ENCODE data around the gene CYP3A5. TPM values are rescaled to one million over a fixed set of nuclear protein-coding genes. Genes with fewer than 3 reads are reported as not detected.
A peak's percentile ranks its signal among the peaks of the same experiment; 100 is the strongest.
"Not testable (repeated sequence)": the region's sequence is repeated elsewhere in the genome, so short reads cannot be mapped to it uniquely, and the experiment has no call there.

Gene CYP3A5
- 0.05 and 0.15 TPM in 2 replicates for total RNA-seq (2014; rRNA removed; shearing (Covaris generic))

DNA sequence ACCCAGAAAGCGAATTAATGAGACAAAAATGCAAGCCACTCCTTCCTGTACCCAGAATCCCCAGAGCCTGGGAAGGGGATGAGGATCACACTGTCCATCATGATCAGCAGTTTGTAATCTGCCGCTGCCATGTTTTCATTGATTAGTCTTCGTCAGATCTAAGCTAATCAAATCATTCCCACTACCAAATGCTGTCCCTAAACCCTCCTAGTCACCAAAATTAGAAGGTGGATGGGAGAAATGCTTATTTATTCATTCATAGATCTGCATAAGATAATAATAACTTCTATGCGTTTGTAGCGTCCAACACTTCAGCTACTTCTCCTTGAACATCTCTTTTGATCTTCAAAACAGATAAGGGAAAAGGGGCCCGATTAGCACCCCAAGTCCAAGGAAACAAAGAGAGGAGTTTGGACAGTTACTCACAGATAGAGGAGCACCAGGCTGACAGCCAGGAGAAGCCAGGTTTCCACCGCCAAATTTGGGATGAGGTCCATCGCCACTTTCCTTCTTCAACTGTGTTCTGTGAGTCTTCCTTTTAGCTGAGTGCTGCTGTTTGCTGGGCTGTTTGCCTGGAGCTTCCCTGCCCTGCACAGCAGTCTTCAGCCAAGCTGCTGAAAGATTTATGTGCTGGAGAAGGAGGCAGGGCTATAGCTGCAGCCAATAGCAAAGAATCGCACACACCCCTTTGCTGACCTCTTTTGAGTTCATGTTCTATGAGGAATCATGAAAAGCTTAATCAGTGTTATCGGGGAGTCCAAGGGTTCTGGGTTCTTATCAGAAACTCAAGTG, at the start of gene CYP3A5:
Gene CYP3A5 (minus strand): TSS at position 597 of the 792 bp plus-strand sequence. CDS start 100 bp downstream, at position 497.
- DNase-seq (ENCODE audit: low read depth) = peak; percentile 12

DNA sequence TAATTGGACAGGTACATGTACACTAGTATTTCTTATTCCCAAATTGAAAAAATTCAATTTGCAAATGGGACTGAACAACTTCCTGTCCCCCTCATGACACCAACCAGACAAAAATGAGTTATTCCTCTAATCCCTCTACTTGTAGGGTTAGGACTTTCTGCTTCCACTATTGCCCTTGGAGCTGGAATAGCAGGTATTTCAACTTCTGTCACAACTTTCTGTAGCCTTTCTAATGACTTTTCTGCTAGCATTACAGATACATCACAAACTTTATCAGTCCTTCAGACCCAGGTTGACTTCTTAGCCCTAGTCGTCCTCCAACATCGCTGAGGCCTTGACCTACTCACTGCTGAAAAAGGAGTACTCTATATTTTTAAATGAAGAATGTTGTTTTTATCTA, 48.8 kb upstream of the CYP3A5 start:
- DNase-seq (ENCODE audit: low read depth) = no peak

DNA sequence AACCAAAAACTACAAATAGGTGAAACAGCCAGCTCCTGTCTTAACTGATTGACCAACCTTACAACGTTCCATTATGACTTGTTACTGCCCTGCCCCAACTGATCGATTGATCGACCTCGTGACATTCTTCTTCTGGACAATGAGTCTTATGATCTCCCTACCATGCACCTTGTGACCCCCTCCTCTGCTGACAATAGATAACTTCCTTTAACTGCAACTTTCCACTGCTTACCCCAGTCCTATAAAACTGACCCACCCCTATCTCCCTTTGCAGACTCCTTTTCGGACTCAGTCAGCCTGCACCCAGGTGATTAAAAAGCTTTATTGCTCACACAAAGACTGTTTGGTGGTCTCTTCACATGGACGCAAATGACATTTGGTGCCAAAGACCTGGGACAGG, 43.4 kb upstream of the CYP3A5 start:
- not testable (repeated sequence) for DNase-seq (ENCODE audit: low read depth)

DNA sequence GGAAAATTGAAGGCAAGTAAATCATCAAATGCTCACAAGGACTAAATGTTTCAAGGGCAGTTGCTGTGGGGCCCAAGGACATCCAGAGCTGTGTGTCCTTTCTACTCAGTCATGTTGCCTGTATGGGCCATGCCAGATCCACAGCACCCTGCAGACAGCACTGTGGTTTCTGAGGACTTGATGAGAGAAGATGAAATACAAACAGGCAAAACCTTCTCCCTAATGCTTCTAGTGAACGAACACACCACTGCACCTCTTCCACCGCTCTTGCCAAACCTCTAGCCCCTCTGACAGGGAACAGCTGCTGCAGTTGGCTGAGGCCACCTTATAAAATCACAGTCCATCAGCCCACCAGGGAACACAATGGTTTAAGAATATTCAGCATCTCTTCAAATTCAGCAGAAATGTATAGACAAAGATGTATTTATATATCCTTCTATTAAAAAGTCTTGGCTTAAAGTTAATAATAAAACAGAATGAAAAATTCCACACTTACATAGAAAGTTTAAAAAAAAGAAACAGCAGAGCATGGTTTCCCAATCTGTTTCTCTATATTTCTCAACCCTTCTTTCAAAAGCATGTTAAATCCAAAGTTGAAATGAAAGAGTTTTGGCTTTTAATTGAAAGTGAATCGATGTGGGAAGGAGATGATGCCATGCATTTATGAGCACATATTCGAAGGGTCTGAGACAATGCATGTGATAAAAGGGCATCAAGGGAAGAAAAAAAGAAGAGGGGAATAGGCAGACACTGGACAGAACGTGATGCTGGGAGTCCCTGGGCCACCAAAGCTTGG, 41.2 kb upstream of the CYP3A5 start:
- no peak for DNase-seq (ENCODE audit: low read depth)

DNA sequence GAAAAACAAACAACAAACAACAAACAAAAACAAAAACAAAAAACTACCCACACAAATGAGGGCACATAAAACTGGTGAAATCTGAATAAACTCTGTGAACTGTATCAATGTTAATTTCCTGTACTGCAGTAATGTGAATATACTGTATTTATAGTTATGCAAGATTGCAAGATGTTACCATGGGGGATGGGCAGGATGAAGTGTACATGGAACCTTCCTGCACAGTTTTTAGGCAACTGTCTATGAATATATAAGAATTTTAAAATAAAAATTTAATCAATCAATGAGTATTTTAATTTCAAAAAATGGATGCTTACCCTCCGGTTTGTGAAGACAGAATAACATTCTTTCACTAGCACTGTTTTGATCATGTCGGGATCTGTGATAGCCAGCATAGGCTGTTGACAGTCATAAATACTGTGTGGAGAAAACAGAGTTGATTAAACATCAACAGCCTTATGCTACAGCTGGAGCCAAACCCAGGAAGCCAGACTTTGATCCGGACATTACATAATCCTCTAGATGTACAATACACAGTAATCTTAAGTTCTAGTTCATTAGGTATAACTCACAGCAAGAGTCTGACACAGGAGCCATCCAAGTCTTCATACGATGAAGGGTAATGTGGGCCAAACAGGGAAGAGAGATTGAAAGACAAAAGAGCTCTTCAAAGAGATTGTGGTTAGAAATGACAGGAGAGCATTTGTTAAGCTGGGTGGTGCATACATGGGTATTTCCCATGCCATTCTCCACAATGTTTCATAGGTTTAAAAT, 40.4 kb upstream of the CYP3A5 start:
- no peak for DNase-seq (ENCODE audit: low read depth)

DNA sequence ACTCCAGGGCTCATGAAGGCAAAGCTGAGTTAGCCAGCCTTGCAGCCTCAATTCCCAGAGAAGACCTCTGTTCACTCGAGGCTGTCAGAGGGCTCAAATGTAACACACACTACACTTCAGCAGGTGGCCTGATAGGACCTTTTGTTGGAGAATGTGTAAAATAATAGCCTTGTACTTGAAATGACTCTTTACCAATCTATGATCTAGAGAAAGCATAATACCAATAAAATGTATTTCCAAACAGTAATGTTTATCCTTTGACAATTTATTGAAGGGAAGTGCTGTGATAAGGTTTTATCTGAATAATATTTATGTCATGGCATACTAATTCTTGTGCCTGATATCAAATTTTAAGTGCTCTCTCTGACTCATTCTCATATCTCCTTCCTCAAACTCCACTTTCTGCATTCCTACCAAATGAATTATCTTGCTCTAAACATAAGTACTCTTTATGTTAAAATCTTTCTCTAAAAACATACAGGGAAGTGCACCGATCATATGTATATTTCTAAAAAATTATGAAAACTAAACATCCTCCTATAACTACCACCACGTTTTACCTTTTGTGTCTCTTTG, 34.3 kb upstream of the CYP3A5 start:
- DNase-seq (ENCODE audit: low read depth) = no peak

DNA sequence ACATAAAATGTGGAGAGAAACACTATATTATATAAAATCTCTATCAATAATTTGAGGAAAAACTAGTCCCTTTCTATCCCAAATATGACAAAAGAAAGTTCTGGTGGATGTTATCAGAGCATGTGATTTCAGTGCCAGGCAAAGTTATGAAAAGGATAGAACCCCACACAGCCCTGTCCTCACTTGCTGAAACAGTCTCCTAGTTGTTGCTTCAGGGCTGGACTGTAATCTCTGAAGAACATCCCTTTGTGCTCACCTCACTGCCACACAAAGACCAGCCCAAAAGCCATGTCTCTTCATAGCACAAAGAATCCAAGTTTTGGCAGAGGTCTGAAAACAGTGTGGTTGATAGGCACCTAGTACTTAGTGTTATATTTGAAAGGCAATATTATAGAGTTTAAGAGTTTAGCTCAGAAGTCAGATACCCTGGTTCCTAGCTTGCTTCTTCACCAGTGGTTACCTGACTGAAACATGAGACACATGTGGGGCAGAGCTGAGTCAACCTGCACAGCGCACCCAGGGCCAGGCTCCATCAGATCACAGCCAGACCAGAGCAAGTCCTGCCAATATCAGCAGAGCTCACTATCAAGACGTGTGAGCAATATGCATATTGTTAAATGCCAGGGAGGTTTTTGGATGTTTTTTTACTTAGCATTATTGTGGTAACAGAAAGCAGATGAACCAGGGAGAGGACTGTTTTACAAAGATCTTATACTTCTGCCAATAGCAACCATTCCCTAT, 30.2 kb upstream of the CYP3A5 start:
- no peak for DNase-seq (ENCODE audit: low read depth)

DNA sequence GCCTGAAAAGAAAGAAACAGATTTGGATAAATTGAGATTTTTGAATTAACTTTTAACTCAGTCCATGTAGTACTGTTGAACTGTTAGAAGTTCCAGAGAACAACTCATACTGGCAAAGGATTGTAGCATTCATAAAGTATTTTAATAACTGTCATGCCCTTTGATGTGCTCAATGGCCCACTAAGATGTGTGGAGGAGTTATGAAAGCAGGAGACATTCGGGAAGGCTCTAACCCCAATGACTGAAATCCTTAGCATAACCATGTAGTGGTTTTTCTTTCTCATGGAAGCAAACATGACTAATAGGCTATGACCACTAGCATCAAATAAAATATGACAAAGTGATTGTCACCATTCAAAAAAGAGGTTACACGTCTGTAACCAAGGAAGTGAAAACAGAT, 29.5 kb upstream of the CYP3A5 start:
- DNase-seq (ENCODE audit: low read depth) = no peak

DNA sequence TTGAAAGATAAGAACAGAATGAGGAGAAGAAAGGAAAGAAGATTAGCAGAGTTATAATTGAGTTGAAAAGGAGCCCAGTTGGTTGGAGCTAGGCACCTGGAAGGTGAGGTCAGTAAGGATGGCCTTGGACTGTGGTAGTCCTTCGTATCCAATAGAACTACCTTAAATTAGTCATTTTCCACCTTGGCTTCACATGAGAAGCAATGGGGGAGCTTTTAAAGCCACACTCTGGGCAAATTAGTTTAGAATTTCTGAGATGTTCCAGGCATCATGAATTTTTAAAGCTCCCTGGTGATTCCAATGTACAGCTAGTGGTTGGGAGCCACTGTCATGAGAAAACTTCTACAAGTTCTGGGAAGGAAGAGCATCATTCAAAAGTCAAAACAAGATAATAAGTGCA, 27.3 kb upstream of the CYP3A5 start:
- DNase-seq (ENCODE audit: low read depth) = no peak

DNA sequence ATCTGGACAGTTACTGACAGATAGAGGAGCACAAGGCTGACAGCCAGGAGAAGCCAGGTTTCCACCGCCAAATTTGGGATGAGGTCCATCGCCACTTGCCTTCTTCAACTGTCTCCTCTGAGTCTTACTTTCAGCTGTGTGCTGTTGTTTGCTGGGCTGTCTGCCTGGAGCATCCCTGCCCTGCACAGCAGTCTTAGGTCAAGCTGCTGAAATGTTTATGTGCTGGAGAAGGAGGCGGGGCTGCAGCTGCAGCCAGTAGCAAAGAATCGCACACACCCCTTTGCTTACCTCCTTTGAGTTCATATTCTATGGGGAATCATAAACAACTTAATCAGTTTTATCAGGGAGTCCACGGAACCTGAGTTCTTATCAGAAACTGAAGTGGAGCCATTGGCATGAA, 20.1 kb upstream of the CYP3A5 start:
- no peak for DNase-seq (ENCODE audit: low read depth)

DNA sequence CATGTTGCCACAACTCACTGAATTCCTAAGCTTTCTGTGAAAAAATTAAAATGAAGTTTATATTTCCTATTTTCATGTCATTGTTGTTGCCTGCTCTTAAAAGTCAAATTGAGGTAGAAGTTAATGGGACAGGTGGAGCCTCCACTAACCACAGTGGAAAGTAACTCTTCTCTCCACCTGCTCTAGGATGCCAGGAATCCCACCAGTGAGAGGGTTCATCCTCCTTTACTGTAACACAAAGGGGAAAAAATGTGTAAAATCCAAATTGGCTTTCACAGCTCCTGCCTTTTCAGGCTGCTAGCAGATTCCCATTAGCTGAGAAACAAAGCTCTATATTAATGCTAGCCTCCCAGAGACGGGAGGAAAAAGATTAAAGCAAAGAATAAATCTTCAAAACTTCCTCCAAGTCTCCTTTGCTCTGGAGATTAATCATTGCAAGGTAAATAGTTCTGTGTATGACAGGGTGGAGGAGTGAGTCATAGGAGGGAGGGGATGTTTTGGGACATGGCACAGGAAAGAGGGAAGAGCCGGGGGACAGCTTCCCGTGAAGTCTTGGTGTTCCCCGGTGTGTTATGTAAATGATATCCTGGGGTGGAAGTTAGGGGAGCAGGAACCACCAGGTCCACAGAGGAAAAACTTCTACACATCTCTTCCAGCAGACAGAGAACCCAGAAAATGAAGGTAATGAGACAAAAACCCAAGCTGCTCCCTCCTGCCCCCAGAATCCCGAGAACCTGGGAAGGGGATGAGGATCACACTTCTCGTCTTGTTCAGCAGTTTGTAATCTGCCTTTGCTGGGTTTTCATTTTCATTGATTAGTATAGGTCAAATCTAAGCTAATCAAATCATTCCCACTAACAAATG, 19.3 kb upstream of the CYP3A5 start:
- DNase-seq (ENCODE audit: low read depth) = peak; percentile 45

DNA sequence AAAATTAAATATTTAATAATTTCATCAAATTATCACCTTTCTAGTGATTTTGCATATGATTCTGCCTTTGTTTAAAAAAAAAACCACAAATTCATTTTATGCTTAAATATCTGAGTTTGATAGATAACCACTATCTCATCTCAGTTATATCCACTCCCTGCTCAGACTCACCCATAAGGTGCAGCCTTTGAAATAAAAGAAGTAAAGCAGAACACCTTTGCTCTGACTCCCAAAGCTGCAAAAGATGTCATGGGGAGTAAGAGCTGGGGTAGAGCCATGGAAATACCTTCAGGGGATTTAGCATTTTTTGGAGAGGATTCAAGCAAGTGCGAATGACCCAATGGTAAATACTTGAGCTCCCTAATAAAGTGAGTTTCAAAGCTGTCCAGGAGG, 15.1 kb upstream of the CYP3A5 start:
- no peak for DNase-seq (ENCODE audit: low read depth)

DNA sequence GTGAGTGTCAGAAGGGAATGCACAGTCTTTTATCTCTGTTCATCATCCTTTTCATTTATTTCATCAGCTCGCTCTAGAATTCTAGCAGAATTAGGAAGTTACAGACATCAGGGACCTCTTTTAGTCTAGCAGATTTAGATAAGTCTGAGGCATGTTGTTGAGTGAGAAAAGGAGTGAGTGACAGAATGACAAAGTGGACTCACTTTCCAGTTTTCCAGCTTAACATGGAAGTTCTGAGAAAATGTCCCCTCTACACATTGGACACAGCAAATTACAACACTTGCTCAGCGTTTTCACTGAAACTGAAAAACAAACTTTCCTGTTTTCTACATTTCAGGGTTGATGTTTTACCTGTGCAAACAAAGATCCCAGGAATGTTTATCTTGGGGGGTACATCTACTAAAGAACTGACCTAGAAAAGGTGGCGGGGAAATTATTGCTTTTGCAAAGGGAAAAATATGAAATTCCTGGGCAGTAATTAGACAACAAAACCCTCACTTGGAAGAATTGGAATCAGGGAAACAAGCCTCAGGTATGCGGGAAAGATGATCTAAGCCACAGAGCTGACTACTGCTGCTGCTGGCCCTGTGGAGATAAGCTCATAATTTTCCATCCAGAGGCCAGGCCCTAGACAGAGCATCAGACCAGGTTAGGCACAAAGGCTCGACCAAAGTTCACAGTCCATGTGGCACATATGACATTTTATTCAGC, 14.6 kb upstream of the CYP3A5 start:
- no peak for DNase-seq (ENCODE audit: low read depth)

DNA sequence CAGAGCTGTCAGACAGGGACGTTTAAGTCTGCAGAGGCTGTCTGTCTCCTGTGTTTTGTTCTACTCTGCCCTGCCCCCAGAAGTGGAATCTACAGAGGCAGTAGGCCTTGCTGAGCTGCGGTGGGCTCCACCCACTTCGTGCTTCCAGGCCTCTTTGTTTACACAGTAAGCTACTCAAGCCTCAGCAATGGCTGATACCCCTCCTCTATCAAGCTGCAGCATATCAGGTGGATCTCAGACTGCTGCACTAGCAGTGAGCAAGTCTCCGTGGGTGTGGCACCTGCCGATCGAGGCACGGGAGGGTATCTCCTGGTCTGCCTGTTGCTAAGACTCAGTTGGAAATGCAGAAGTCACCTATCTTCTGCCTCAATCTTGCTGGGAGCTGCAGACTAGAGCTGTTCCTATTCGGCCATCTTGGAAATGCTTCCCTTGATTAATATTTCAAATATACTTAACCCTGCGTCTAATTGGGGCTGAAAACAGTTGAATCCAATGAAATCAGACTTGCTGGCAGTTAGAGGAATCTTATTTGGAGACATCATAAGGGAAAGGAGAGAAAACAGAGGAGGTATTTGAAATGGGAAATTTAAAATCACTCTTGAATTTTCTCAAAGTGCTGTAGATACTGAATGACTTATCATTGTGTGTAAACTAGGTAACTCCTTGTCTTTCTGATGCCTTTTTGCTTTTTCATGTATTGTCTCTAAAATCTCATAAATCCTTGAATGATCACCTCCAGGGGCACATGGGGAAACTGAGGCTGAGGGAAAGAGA, 13.8 kb upstream of the CYP3A5 start:
- DNase-seq (ENCODE audit: low read depth) = no peak

DNA sequence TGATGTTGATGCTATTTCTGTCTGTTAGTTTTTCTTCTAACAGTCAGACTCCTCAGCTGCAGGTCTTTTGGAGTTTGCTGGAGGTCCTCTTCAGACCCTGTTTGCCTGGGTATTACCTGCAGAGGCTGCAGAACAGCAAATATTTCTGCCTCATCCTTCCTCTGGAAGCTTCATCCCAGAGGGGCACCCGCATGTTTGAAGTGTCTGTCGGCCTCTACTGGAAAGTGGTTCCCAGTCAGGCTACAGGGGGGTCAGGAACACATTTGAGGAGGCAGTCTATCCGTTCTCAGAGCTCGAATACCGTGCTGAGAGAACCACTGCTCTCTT, 13.3 kb upstream of the CYP3A5 start:
- DNase-seq (ENCODE audit: low read depth) = no peak

DNA sequence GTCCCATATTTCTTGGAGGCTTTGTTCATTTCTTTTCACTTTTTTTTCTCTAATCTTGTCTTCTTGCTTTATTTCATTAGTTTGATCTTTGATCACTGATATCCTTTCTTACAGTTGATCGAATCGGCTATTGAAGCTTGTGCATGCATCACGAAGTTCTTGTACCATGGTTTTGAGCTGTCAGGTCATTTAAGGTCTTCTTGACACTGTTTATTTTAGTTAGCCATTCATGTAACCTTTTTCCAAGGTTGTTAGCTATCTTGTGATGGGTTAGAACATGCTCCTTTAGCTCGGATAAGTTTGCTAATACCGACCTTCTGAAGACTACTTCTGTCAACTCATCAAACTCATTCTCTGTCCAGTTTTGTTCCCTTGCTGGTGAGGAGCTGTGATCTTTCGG, 12.8 kb upstream of the CYP3A5 start:
- not testable (repeated sequence) for DNase-seq (ENCODE audit: low read depth)

DNA sequence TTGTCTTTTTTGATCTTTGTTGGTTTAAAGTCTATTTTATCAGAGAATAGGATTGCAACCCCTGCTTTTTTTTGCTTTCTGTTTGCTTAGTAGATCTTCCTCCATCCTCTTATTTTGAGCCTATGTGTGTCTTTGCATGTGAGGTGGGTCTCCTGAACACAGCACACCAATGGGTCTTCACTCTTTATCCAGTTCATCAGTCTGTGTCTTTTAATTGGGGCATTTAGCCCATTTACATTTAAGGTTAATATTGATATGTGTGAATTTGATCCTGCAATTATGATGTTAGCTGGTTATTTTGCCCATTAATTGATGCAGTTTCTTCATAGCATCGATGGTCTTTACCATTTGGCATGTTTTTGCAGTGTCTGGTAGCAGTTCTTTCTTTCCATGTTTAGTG, 11.9 kb upstream of the CYP3A5 start:
- not testable (repeated sequence) for DNase-seq (ENCODE audit: low read depth)

DNA sequence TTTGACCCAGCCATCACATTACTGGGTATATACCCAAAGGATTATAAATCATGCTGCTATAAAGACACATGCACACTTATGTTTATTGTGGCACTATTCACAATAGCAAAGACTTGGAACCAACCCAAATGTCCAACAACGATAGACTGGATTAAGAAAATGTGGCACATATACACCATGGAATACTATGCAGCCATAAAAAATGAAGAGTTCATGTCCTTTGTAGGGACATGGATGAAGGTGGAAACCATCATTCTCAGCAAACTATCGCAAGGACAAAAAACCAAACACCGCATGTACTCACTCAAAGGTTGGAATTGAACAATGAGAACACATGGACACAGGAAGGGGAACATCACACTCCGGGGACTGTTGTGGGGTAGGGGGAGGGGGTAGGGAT, 11.1 kb upstream of the CYP3A5 start:
- DNase-seq (ENCODE audit: low read depth) = not testable (repeated sequence)
